HepG2 (cell line): ENCODE measurements around the gene CAMSAP3. TPM values are rescaled to one million over a fixed set of nuclear protein-coding genes. Genes with fewer than 3 reads are reported as not detected.
A peak's percentile ranks its signal among the peaks of the same experiment; 100 is the strongest.

ENCODE experiments used
- ADNP ChIP-seq: sonication (generic); formaldehyde crosslinking; IDR thresholded peaks from 2 replicates; pipeline ENCODE4 v1.4.0; 2020; ENCODE audit warnings: missing genetic modification reagents
- AGO2 ChIP-seq: fragments of 200-400 bp; formaldehyde crosslinking; optimal IDR thresholded peaks from 2 replicates; pipeline ENCODE3; 2017; ENCODE audit warnings: mild to moderate bottlenecking, low read depth, low read length, moderate library complexity
- CBX1 ChIP-seq: IDR thresholded peaks from one replicate; pipeline ENCODE4 v1.6.1; 2016; ENCODE audit warnings: antibody characterized with exemption, low read depth
- MIER2 ChIP-seq: IDR thresholded peaks from 2 replicates; pipeline ENCODE4 v1.6.1; 2016; ENCODE audit warnings: missing biosample characterization, missing genetic modification reagents
- NR1H2 ChIP-seq: sonication (generic); formaldehyde crosslinking; IDR thresholded peaks from 2 replicates; pipeline ENCODE4 v1.8.1; 2022; ENCODE audit warnings: low read depth, missing genetic modification reagents, borderline replicate concordance
- NRL ChIP-seq: sonication (generic); formaldehyde crosslinking; IDR thresholded peaks from 2 replicates; pipeline ENCODE4 v1.5.0; 2020; ENCODE audit warnings: missing genetic modification reagents, mild to moderate bottlenecking, moderate library complexity, borderline replicate concordance
- PHF20 ChIP-seq: sonication (generic); formaldehyde crosslinking; IDR thresholded peaks from 2 replicates; pipeline ENCODE4 v1.5.0; 2020; ENCODE audit warnings: mild to moderate bottlenecking, missing genetic modification reagents
- ZBTB7B ChIP-seq: sonication (generic); formaldehyde crosslinking; IDR thresholded peaks from 2 replicates; pipeline ENCODE4 v1.4.0; 2020; ENCODE audit warnings: missing genetic modification reagents
- ZNF256 ChIP-seq: sonication (generic); formaldehyde crosslinking; conservative IDR thresholded peaks from 2 replicates; pipeline ENCODE4 v1.4.0; 2020; ENCODE audit warnings: missing genetic modification reagents
- ZNF432 ChIP-seq: sonication (generic); formaldehyde crosslinking; IDR thresholded peaks from 2 replicates; pipeline ENCODE4 v1.5.0; 2020; ENCODE audit warnings: missing genetic modification reagents, mild to moderate bottlenecking, borderline replicate concordance
- ZNF562 ChIP-seq: sonication (generic); formaldehyde crosslinking; IDR thresholded peaks from 2 replicates; pipeline ENCODE4 v1.8.0; 2022; ENCODE audit warnings: missing genetic modification reagents, borderline replicate concordance
- ZNF619 ChIP-seq: sonication (generic); formaldehyde crosslinking; IDR thresholded peaks from 2 replicates; pipeline ENCODE4 v1.4.0; 2020; ENCODE audit warnings: mild to moderate bottlenecking, missing genetic modification reagents
- ZNF781 ChIP-seq: sonication (generic); formaldehyde crosslinking; IDR thresholded peaks from 2 replicates; pipeline ENCODE4 v1.5.1; 2020; ENCODE audit warnings: borderline replicate concordance, mild to moderate bottlenecking, missing genetic modification reagents; ENCODE audit errors: not compliant biosample characterization
- polyA plus RNA-seq, 8 experiments: library from polyadenylated mRNA; depleted of rRNA in 3 of 8; stranded (reverse) in 7 of 8; unstranded in 1 of 8; fragments of >200 nt; fragmentation: Illumina TruSeq in 4 of 8; extraction: Trizol in 4 of 8; gene quantifications; 2 replicates each; pipeline versions ENCODE4 v1.2.1 to v1.2.3, GENCODE V29; 2011 to 2016; ENCODE audit warnings: low read depth in 4 of 8, missing spikeins in 1 of 8, mixed read lengths in 1 of 8; ENCODE audit not compliant: insufficient read depth in 1 of 8
- total RNA-seq, 5 experiments: library from RNA; depleted of rRNA; stranded (reverse); fragments of >200 nt; fragmentation: Illumina TruSeq; extraction: Trizol; gene quantifications; 2 replicates each; pipeline ENCODE4 v1.2.3, GENCODE V29; 2016; ENCODE audit warnings: low read depth in 1 of 5
- TF ChIP-seq, protein P1 (sequence below): sonication (generic); formaldehyde crosslinking; IDR thresholded peaks from 2 replicates; pipeline ENCODE4 v1.4.0; 2020; ENCODE audit warnings: mild to moderate bottlenecking, missing genetic modification reagents
- TF ChIP-seq, protein P2 (sequence below): sonication (generic); formaldehyde crosslinking; IDR thresholded peaks from 2 replicates; pipeline ENCODE4 v1.4.0; 2020; ENCODE audit warnings: mild to moderate bottlenecking, missing genetic modification reagents
- TF ChIP-seq, protein P3 (sequence below): sonication (generic); formaldehyde crosslinking; IDR thresholded peaks from 2 replicates; pipeline ENCODE4 v1.8.0; 2022; ENCODE audit warnings: missing genetic modification reagents, low read depth, mild to moderate bottlenecking, borderline replicate concordance
- TF ChIP-seq, protein P4 (sequence below): sonication (generic); formaldehyde crosslinking; IDR thresholded peaks from 2 replicates; pipeline ENCODE4 v1.4.0; 2020; ENCODE audit warnings: missing genetic modification reagents
- TF ChIP-seq, protein P5 (sequence below): IDR thresholded peaks from 2 replicates; pipeline ENCODE4 v1.6.1; 2016; ENCODE audit warnings: missing compliant biosample characterization, missing genetic modification reagents, borderline replicate concordance

CAMSAP3 gene
- total and polyA plus RNA-seq, 2 of the 13 experiments (the other 11 are each of a cell fraction or from before 2014, with no cell fraction given): 10.8 to 11.8 TPM

DNA sequence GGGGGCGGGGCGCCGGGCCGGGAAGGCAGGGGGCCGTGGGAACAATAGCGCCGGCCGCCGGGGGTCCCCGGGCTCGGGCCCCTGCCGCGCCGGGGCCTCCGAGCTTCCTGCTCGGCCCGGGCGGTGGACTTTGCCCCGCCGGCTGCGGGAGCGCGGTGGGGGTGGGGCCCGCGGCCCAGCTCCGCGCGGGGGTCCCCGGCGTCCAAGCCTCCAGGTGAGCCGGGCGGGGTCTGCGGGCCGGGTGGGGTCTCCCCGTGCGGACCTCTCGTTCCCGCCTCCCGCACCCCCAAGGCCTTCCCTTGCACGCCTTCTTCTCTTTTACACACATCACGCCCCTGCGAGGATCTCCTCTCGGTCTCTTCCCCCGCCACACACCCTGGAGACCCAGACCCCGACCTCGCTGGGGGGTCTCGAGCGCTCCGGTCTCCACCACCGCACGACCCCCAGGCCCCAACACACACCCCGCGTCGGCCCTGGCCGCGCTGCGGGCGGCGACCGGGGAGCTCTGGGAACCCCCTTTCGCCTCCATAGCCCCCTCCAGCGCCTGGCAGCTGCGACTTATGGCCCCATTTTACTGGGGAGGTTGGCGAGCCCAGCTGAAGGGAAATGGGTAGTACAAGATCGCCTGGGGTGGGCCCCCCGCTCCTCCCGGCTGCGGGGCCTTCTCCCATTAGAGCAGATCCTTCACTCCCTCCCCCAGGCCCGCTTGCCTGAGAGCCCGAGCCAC lies 711 bp downstream of the CAMSAP3 start (continued):
- TF ChIP-seq, protein P1, sequence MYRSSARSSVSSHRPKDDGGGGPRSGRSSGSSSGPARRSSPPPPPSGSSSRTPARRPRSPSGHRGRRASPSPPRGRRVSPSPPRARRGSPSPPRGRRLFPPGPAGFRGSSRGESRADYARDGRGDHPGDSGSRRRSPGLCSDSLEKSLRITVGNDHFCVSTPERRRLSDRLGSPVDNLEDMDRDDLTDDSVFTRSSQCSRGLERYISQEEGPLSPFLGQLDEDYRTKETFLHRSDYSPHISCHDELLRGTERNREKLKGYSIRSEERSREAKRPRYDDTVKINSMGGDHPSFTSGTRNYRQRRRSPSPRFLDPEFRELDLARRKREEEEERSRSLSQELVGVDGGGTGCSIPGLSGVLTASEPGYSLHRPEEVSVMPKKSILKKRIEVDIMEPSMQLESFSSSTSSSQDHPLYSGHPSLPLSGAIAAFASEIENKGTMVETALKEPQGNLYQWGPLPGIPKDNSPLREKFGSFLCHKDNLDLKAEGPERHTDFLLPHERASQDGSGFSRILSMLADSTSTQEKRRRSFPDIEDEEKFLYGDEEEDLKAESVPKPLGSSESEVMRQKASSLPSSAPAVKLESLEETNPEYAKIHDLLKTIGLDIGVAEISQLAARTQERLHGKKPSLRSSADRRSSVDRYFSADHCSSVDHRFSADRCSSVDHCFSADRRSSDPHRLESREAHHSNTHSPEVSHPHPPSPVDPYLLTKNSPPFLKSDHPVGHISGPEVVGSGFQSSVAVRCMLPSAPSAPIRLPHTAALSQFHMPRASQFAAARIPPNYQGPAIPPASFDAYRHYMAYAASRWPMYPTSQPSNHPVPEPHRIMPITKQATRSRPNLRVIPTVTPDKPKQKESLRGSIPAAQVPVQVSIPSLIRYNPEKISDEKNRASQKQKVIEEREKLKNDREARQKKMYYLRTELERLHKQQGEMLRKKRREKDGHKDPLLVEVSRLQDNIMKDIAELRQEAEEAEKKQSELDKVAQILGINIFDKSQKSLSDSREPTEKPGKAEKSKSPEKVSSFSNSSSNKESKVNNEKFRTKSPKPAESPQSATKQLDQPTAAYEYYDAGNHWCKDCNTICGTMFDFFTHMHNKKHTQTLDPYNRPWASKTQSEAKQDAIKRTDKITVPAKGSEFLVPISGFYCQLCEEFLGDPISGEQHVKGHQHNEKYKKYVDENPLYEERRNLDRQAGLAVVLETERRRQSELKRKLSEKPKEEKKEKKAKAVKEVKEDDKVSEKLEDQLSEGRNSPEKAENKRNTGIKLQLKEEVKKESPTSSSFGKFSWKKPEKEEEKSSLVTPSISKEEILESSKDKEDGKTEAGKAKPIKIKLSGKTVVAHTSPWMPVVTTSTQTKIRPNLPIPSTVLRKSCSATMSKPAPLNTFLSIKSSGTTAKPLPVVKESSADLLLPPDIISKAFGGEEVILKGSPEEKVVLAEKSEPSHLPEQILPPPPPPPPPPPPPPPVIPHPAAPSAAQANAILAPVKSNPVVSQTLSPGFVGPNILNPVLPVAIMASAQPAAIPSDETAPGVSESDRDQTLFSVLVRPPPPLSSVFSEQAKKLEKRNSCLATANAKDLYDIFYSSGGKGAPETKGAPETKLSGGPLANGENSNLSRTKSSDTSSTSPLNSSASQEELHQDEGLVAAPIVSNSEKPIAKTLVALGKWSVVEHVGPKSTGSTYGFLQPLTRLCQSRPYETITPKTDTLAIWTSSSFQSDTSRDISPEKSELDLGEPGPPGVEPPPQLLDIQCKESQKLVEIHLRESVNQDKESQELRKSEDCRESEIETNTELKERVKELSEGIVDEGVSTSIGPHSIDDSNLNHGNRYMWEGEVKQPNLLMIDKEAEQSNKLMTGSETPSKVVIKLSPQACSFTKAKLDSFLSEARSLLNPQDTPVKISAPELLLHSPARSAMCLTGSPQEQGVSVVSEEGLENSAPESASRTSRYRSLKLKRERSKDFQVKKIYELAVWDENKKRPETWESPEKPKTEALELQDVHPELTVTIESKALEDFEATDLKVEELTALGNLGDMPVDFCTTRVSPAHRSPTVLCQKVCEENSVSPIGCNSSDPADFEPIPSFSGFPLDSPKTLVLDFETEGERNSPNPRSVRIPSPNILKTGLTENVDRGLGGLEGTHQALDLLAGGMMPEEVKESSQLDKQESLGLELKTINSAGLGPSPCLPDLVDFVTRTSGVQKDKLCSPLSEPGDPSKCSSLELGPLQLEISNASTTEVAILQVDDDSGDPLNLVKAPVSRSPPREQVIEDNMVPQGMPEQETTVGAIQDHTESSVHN (CRISPR knock-in tag): no peak
- no peak for TF ChIP-seq CBX1
- TF ChIP-seq NR1H2 (CRISPR knock-in tag): no peak
- peak; percentile 37; the same call in 1 of the 2 replicates for TF ChIP-seq ZBTB7B (CRISPR knock-in tag)
- TF ChIP-seq, protein P2, sequence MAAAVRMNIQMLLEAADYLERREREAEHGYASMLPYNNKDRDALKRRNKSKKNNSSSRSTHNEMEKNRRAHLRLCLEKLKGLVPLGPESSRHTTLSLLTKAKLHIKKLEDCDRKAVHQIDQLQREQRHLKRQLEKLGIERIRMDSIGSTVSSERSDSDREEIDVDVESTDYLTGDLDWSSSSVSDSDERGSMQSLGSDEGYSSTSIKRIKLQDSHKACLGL (CRISPR knock-in tag): no peak
- TF ChIP-seq, protein P3, sequence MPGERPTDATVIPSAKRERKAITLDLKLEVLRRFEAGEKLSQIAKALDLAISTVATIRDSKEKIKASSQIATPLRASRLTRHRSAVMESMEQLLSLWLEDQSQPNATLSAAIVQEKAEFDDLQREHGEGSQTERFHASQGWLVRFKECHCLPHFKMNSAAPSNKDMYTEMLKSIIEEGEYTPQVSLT: no peak
- no peak for TF ChIP-seq ZNF781 (CRISPR knock-in tag)
- no peak for TF ChIP-seq PHF20 (CRISPR knock-in tag)
- TF ChIP-seq ZNF432 (CRISPR knock-in tag): no peak
- TF ChIP-seq ZNF562: no peak
- TF ChIP-seq ZNF619: 0 out of 2 replicates have a peak, but pooled peaks have one; percentile 43
- TF ChIP-seq ADNP: no peak
- no peak for TF ChIP-seq MIER2 (CRISPR knock-in tag)
- TF ChIP-seq, protein P4, sequence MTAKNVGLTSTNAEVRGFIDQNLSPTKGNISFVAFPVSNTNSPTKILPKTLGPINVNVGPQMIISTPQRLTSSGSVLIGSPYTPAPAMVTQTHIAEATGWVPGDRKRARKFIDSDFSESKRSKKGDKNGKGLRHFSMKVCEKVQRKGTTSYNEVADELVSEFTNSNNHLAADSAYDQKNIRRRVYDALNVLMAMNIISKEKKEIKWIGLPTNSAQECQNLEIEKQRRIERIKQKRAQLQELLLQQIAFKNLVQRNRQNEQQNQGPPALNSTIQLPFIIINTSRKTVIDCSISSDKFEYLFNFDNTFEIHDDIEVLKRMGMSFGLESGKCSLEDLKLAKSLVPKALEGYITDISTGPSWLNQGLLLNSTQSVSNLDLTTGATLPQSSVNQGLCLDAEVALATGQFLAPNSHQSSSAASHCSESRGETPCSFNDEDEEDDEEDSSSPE (CRISPR knock-in tag): no peak
- TF ChIP-seq, protein P5, sequence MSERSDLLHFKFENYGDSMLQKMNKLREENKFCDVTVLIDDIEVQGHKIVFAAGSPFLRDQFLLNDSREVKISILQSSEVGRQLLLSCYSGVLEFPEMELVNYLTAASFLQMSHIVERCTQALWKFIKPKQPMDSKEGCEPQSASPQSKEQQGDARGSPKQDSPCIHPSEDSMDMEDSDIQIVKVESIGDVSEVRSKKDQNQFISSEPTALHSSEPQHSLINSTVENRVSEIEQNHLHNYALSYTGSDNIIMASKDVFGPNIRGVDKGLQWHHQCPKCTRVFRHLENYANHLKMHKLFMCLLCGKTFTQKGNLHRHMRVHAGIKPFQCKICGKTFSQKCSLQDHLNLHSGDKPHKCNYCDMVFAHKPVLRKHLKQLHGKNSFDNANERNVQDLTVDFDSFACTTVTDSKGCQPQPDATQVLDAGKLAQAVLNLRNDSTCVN (CRISPR knock-in tag): no peak
- TF ChIP-seq ZNF256 (CRISPR knock-in tag): no peak
- TF ChIP-seq AGO2: peak; percentile 87
- TF ChIP-seq NRL (CRISPR knock-in tag): no peak
